Stimulated activated CD8-positive, alpha-beta memory T cell treated with anti-CD3 and anti-CD28 coated beads, Interleukin-15, amount 100 ng/mL, for 24 hours (primary cell): ENCODE results near the gene PCAT6.
"Not testable (repeated sequence)": the region's sequence is repeated elsewhere in the genome, so short reads cannot be mapped to it uniquely, and the experiment has no call there.

ENCODE experiments used
- DNase-seq: peaks from one replicate; pipeline ENCODE4 v3.0.0-alpha.2; 2020; ENCODE audit warnings: low read depth

The PCAT6 gene

GRCh38 chr1:202810615-202811295 lies at the start of gene PCAT6:
Gene PCAT6, plus strand, starts transcription at chr1:202810954.
- DNase-seq = peak; percentile 64

- DNase-seq = no peak
Observed at GRCh38 chr1:202762019-202762418, 48.7 kb upstream of the PCAT6 start.

- DNase-seq = no peak
Observed at GRCh38 chr1:202765721-202766120, 45.0 kb upstream of the PCAT6 start.

- no peak for DNase-seq
Observed at GRCh38 chr1:202770135-202770534, 40.6 kb upstream of the PCAT6 start.

- DNase-seq = no peak
Observed at GRCh38 chr1:202781180-202781579, 29.6 kb upstream of the PCAT6 start.

GRCh38 chr1:202786804-202787203 lies 23.9 kb upstream of the PCAT6 start:
- no peak for DNase-seq

GRCh38 chr1:202788800-202789199 lies 22.0 kb upstream of the PCAT6 start:
- DNase-seq = no peak

GRCh38 chr1:202791077-202791747 lies 19.5 kb upstream of the PCAT6 start:
- no peak for DNase-seq

- DNase-seq = no peak
Observed at GRCh38 chr1:202794051-202794740, 16.6 kb upstream of the PCAT6 start.

- not testable (repeated sequence) for DNase-seq
Observed at GRCh38 chr1:202794931-202795330, 15.8 kb upstream of the PCAT6 start.

GRCh38 chr1:202796670-202797069 lies 14.1 kb upstream of the PCAT6 start:
- DNase-seq = no peak

GRCh38 chr1:202798260-202798659 lies 12.5 kb upstream of the PCAT6 start:
- no peak for DNase-seq

GRCh38 chr1:202798792-202799331 lies 11.9 kb upstream of the PCAT6 start:
- DNase-seq = no peak

GRCh38 chr1:202800742-202801141 lies 10.0 kb upstream of the PCAT6 start:
- DNase-seq = no peak

- DNase-seq = no peak
Observed at GRCh38 chr1:202801175-202801574, 9.6 kb upstream of the PCAT6 start.

- DNase-seq = no peak
Observed at GRCh38 chr1:202802034-202802433, 8.7 kb upstream of the PCAT6 start.

- DNase-seq = no peak
Observed at GRCh38 chr1:202802998-202803932, 7.5 kb upstream of the PCAT6 start.

- DNase-seq = no peak
Observed at GRCh38 chr1:202804126-202804525, 6.6 kb upstream of the PCAT6 start.

GRCh38 chr1:202805886-202806844 lies 4.6 kb upstream of the PCAT6 start:
- DNase-seq = no peak

- DNase-seq = no peak
Observed at GRCh38 chr1:202806845-202807450, 3.8 kb upstream of the PCAT6 start.
